ENCODE data around the gene RASGRP3. TPM values are rescaled to one million over a fixed set of nuclear protein-coding genes. Genes with fewer than 3 reads are reported as not detected.

Gene RASGRP3
- total and polyA plus RNA-seq, 2 donors (not counting 3 experiments of a cell fraction or from before 2014, with no cell fraction given), result 16.0 to 39.6 TPM

GRCh38 chr2:33532966-33533365 lies 56.5 kb downstream of the RASGRP3 start:
- DNase-seq (ENCODE audit: low read depth, low spot score) (no peak), FAIRE-seq (no peak)
- no peak overlapping the region for H2AFZ ChIP-seq (ENCODE audit: low read depth, low read length)
- no peak overlapping the region for H3K4me2 ChIP-seq (ENCODE audit: insufficient read depth, low read length)
- no peaks in the 10 kb centered on the region for H3K79me2 ChIP-seq (ENCODE audit: control insufficient read depth, insufficient read depth, low read length)
- H3K27ac ChIP-seq (ENCODE audit: insufficient read depth, low read depth, low read length), result no peak overlapping the region
- ChIA-PET CTCF (no interaction called here), POLR2A (no interaction called here)
- no peaks in the 10 kb centered on the region for H4K20me1 ChIP-seq (replicated peaks; ENCODE audit: control insufficient read depth, extremely low read depth, insufficient read depth, low read length)
- no peaks in the 10 kb centered on the region for H3K27me3 ChIP-seq (ENCODE audit: control insufficient read depth in 2 of 2, insufficient read depth in 2 of 2, low read length in 2 of 2)
- no peaks in the 10 kb centered on the region for H3K9me1 ChIP-seq (replicated peaks; ENCODE audit: control insufficient read depth, extremely low read depth, insufficient read depth, low read length)
- BruUV-seq (replicated peaks), result no TSS peak
- dilution Hi-C loops (cut with MboI; ENCODE audit: extremely low pct_ligation_motif_present, low sequenced_read_pairs), result no loop called here
- H3K9ac ChIP-seq (replicated peaks; ENCODE audit: extremely low read depth, insufficient read depth, low read length), result no peak overlapping the region
- TF ChIP-seq GATA2 (IDR thresholded peaks at IDR 0.05; ENCODE audit: insufficient read depth, insufficient read length, low read depth, low read length) (no peak), POLR2AphosphoS5 (IDR thresholded peaks at IDR 0.05; ENCODE audit: insufficient read depth, low read depth, low read length) (no peak), JUN (IDR thresholded peaks at IDR 0.05; ENCODE audit: borderline replicate concordance, insufficient read depth, insufficient read length, low read depth) (no peak), EZH2 (IDR thresholded peaks at IDR 0.05; ENCODE audit: borderline replicate concordance, low read depth, low read length, severe bottlenecking) (no peak), POLR2A (IDR thresholded peaks at IDR 0.05; ENCODE audit: low read depth, low read length) (no peak), FOS (IDR thresholded peaks at IDR 0.05; ENCODE audit: borderline replicate concordance, insufficient read depth, low read length) (no peak), MYC (IDR thresholded peaks at IDR 0.05; ENCODE audit: low read depth, low read length) (no peak)
- TF ChIP-seq, protein P1, sequence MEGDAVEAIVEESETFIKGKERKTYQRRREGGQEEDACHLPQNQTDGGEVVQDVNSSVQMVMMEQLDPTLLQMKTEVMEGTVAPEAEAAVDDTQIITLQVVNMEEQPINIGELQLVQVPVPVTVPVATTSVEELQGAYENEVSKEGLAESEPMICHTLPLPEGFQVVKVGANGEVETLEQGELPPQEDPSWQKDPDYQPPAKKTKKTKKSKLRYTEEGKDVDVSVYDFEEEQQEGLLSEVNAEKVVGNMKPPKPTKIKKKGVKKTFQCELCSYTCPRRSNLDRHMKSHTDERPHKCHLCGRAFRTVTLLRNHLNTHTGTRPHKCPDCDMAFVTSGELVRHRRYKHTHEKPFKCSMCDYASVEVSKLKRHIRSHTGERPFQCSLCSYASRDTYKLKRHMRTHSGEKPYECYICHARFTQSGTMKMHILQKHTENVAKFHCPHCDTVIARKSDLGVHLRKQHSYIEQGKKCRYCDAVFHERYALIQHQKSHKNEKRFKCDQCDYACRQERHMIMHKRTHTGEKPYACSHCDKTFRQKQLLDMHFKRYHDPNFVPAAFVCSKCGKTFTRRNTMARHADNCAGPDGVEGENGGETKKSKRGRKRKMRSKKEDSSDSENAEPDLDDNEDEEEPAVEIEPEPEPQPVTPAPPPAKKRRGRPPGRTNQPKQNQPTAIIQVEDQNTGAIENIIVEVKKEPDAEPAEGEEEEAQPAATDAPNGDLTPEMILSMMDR (IDR thresholded peaks at IDR 0.05; ENCODE audit: extremely low read depth in 1 of 2, insufficient read depth in 1 of 2, low read depth in 1 of 2, low read length in 2 of 2), result no peak
- TF ChIP-seq, protein P2, sequence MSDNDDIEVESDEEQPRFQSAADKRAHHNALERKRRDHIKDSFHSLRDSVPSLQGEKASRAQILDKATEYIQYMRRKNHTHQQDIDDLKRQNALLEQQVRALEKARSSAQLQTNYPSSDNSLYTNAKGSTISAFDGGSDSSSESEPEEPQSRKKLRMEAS (IDR thresholded peaks at IDR 0.05; ENCODE audit: insufficient read depth, insufficient read length), result no peak
- no peaks in the 10 kb centered on the region for H3K9me3 ChIP-seq (replicated peaks; ENCODE audit: control insufficient read depth, insufficient read depth, low read length)
- no peaks in the 10 kb centered on the region for H3K4me1 ChIP-seq (ENCODE audit: control insufficient read depth, extremely low read depth, insufficient read depth, low read length)
- H3K4me3 ChIP-seq (replicated peaks in 1 of 3; ENCODE audit: insufficient read depth in 1 of 3, low read depth in 1 of 3, low read length in 3 of 3), result no peak overlapping the region
- no peaks in the 10 kb centered on the region for H3K36me3 ChIP-seq (ENCODE audit: control insufficient read depth in 2 of 2, extremely low read depth in 1 of 2, insufficient read depth in 2 of 2, low read length in 2 of 2)
- intact Hi-C loops (cut with micrococcal nuclease), result no loop called here

Data from endothelial cell of umbilical vein (primary cell).